HCT116 (cell line): ENCODE results near the gene SERPINI2. TPM values are rescaled to one million over a fixed set of nuclear protein-coding genes. Genes with fewer than 3 reads are reported as not detected.

Experiments
- ATAC-seq: fragments of 200-7000 bp; cut with Tn5 transposase; 2 replicates; pipeline ENCODE4 v1.9.1; 2020; ENCODE audit warnings: mild to moderate bottlenecking, moderate library complexity
- BruUV-seq: library from RNA; stranded (reverse); fragments of 400-500 nt; replicated peaks from 2 replicates; lab custom pipeline; 2021; lab: Mats Ljungman, UMichigan
- CTCF ChIA-PET: fragments of 300-600 bp; sonication (Branson Sonifier 250); formaldehyde crosslinking; loops from one replicate; lab custom pipeline; 2021; ENCODE audit warnings: antibody characterized with exemption; lab: Charles Lee
- POLR2A ChIA-PET: fragments of 300-600, 350-600 bp; sonication (Branson Sonifier 250); formaldehyde crosslinking; loops from one replicate; lab custom pipeline; 2021; ENCODE audit warnings: antibody characterized with exemption; lab: Charles Lee
- RAD21 ChIA-PET, 2 experiments: fragments of 300-600 bp; sonication (Branson Sonifier 250); formaldehyde crosslinking; loops; one replicate each; lab custom pipeline; 2023; ENCODE audit warnings: low total read pairs in 2 of 2; ENCODE audit not compliant: uncharacterized antibody in 2 of 2, unreplicated experiment in 2 of 2, low non-redundant PET in 1 of 2; lab: Charles Lee
- DNase-seq: peaks from one replicate; pipeline ENCODE4 v3.0.0-alpha.2; 2010; ENCODE audit warnings: low read depth, low spot score
- H2AFZ ChIP-seq: fragments of 200-600 bp; shearing (Covaris generic), sonication (generic); 2 replicates; pipeline ENCODE4 v1.6.1; 2017; ENCODE audit warnings: low read depth, mixed run types, mixed read lengths, antibody characterized with exemption, low read length; ENCODE audit not compliant: poor library complexity, severe bottlenecking
- H3K27ac ChIP-seq: 2 replicates; pipeline ENCODE4 v1.5.1; 2012; ENCODE audit warnings: low read depth, low read length
- H3K27me3 ChIP-seq: fragments of 200-600 bp; sonication (generic); 2 replicates; pipeline ENCODE4 v1.6.1; 2016; ENCODE audit warnings: mixed run types, low read length, mixed read lengths; ENCODE audit not compliant: insufficient read depth
- H3K36me3 ChIP-seq, 2 experiments: fragments of 200-500 bp in 1 of 2; fragments of 200-600 bp in 1 of 2; sonication (Bioruptor generic) in 1 of 2; sonication (generic) in 1 of 2; 2 replicates each; pipeline versions ENCODE4 v1.5.1 to v1.6.1; 2014 to 2016; ENCODE audit warnings: low read length in 2 of 2, inconsistent platforms in 1 of 2, mixed read lengths in 1 of 2, mixed run types in 1 of 2; ENCODE audit not compliant: insufficient read depth in 2 of 2, control insufficient read depth in 1 of 2
- H3K4me1 ChIP-seq, 2 experiments: fragments of 200-600 bp in 1 of 2; sonication (generic) in 1 of 2; 2 replicates each; pipeline versions ENCODE4 v1.5.1 to v1.6.1; 2012 to 2017; ENCODE audit warnings: low read length in 2 of 2, inconsistent platforms in 1 of 2, mild to moderate bottlenecking in 1 of 2, mixed read lengths in 1 of 2, mixed run types in 1 of 2, moderate library complexity in 1 of 2; ENCODE audit not compliant: insufficient read depth in 2 of 2, control insufficient read depth in 1 of 2
- H3K4me2 ChIP-seq: fragments of 200-600 bp; sonication (generic); 2 replicates; pipeline ENCODE4 v1.6.1; 2017; ENCODE audit warnings: mixed run types, low read length, mixed read lengths
- H3K4me3 ChIP-seq, 2 experiments: fragments of 200-600 bp in 1 of 2; sonication (generic) in 1 of 2; replicated peaks in 1 of 2; 2 replicates each; pipeline ENCODE4 v1.5.1; 2011 to 2016; ENCODE audit warnings: low read length in 2 of 2, control low read depth in 1 of 2, low read depth in 1 of 2, mild to moderate bottlenecking in 1 of 2, mixed read lengths in 1 of 2, mixed run types in 1 of 2
- H3K79me2 ChIP-seq: fragments of 200-600 bp; sonication (generic); 2 replicates; pipeline ENCODE4 v1.6.1; 2017; ENCODE audit warnings: mild to moderate bottlenecking, mixed run types, low read length, moderate library complexity, mixed read lengths; ENCODE audit not compliant: insufficient read depth
- H3K9ac ChIP-seq: fragments of 200-600 bp; sonication (generic); 2 replicates; pipeline ENCODE4 v1.6.1; 2016; ENCODE audit warnings: low read length, mixed read lengths
- H3K9me2 ChIP-seq: fragments of 200-600 bp; sonication (generic), shearing (Covaris generic); 2 replicates; pipeline ENCODE4 v1.6.1; 2017; ENCODE audit warnings: mixed run types, mild to moderate bottlenecking, moderate library complexity; ENCODE audit not compliant: insufficient read depth
- H3K9me3 ChIP-seq, 2 experiments: fragments of 200-500 bp in 1 of 2; fragments of 200-600 bp in 1 of 2; sonication (Bioruptor generic) in 1 of 2; sonication (generic) in 1 of 2; 2 replicates each; pipeline ENCODE4 v1.6.1; 2014 to 2017; ENCODE audit warnings: low read length in 2 of 2, mixed read lengths in 2 of 2, inconsistent platforms in 1 of 2, low read depth in 1 of 2, mild to moderate bottlenecking in 1 of 2, mixed run types in 1 of 2, moderate library complexity in 1 of 2; ENCODE audit not compliant: control insufficient read depth in 1 of 2, insufficient read depth in 1 of 2
- H4K20me1 ChIP-seq: fragments of 200-600 bp; sonication (generic), shearing (Covaris generic); 2 replicates; pipeline ENCODE4 v1.6.1; 2017; ENCODE audit warnings: mixed run types, mild to moderate bottlenecking, moderate library complexity; ENCODE audit not compliant: insufficient read depth
- CBX3 ChIP-seq: IDR thresholded peaks from 2 replicates; pipeline ENCODE4 v1.6.1; 2012; ENCODE audit warnings: low read depth
- ELF1 ChIP-seq: IDR thresholded peaks from 2 replicates; pipeline ENCODE4 v1.6.1; 2012; ENCODE audit warnings: low read depth, borderline replicate concordance
- FOSL1 ChIP-seq: IDR thresholded peaks from 2 replicates; pipeline ENCODE4 v1.6.1; 2012; ENCODE audit warnings: low read depth
- JUND ChIP-seq: IDR thresholded peaks from 2 replicates; pipeline ENCODE4 v1.6.1; 2012
- POLR2AphosphoS5 ChIP-seq: IDR thresholded peaks from 2 replicates; pipeline ENCODE4 v1.6.1; 2011; ENCODE audit warnings: mild to moderate bottlenecking, low read depth, low read length, moderate library complexity
- RAD21 ChIP-seq: IDR thresholded peaks from 2 replicates; pipeline ENCODE4 v1.6.1; 2012; ENCODE audit warnings: low read depth, mild to moderate bottlenecking
- SRF ChIP-seq: IDR thresholded peaks from 2 replicates; pipeline ENCODE4 v1.6.1; 2012; ENCODE audit warnings: low read depth
- TCF7L2 ChIP-seq: IDR thresholded peaks from 2 replicates; pipeline ENCODE4 v1.7.0; 2011; ENCODE audit warnings: borderline replicate concordance, inconsistent platforms; ENCODE audit not compliant: insufficient read depth, insufficient read length; ENCODE audit errors: extremely low read depth
- intact Hi-C: fragments of 100-400 bp; cut with micrococcal nuclease; formaldehyde crosslinking; loops from 2 replicates; pipeline ENCODE4 v1.10.0; 2022
- total RNA-seq: library from RNA; stranded (reverse); gene quantifications from one replicate; pipeline ENCODE4 v1.2.1, GENCODE V29; 2021; ENCODE audit not compliant: unreplicated experiment
- TF ChIP-seq, protein P1 (sequence below), 3 experiments: fragments of 200-600 bp in 1 of 3; sonication (generic) in 1 of 3; IDR thresholded peaks in 2 of 3; conservative IDR thresholded peaks in 1 of 3; 2 replicates each; pipeline ENCODE4 v1.5.1; 2012 to 2017; ENCODE audit warnings: low read depth in 2 of 3, low read length in 2 of 3, antibody characterized with exemption in 1 of 3, borderline replicate concordance in 1 of 3, control low read depth in 1 of 3, mild to moderate bottlenecking in 1 of 3, mixed read lengths in 1 of 3, mixed run types in 1 of 3, moderate library complexity in 1 of 3; ENCODE audit not compliant: insufficient read depth in 1 of 3

Gene SERPINI2
- total RNA-seq, 1 experiment from 2014 or later: 0.27 TPM

GRCh38 chr3:167493244-167493643 is 19.4 kb upstream of the SERPINI2 start:
- peak; percentile 96 for ATAC-seq

DNA sequence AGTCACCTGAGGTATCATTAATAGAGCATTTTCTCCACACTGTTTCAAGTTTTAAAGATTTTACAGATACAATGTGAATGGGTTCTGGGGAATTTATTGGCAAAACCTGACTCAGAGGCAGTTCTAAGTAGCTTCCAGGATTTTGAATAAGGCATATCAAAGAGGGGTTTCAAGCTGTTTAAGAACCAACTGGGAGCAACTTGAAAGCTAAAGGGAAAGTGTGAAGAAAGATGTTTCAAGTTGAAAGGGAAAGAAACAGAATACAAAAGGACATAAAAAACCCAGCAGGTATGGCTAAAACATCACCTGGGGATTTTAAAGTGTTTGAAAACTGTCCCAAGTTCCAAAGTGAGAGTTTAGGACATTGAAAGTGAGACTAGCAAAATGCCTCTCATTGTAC is 17.8 kb upstream of the SERPINI2 start:
- TF ChIP-seq CBX3 (no peak), FOSL1 (no peak)
- intact Hi-C loops: no loop called here
- RAD21 ChIA-PET: no interaction called here
- no peak overlapping the region for H3K9ac ChIP-seq
- DNase-seq (no peak), ATAC-seq (no peak)
- no peaks in the 10 kb centered on the region for H3K9me3 ChIP-seq
- no peaks in the 10 kb centered on the region for H3K36me3 ChIP-seq
- no peaks in the 10 kb centered on the region for H3K9me2 ChIP-seq
- H3K27ac ChIP-seq: no peak overlapping the region
- no peaks in the 10 kb centered on the region for H4K20me1 ChIP-seq
- no TSS peak for BruUV-seq
- no peak overlapping the region for H3K4me2 ChIP-seq
- CTCF ChIA-PET: no interaction called here
- no peak overlapping the region for H3K4me3 ChIP-seq
- no peak overlapping the region for H2AFZ ChIP-seq
- POLR2A ChIA-PET: interaction anchor here (0.9 kb wide), 1 partner anchor 25 kb away, joined by 3 read pairs; no protein-coding TSS in a partner anchor
- H3K4me1 ChIP-seq: no peaks in the 10 kb centered on the region
- H3K27me3 ChIP-seq: no peaks in the 10 kb centered on the region
- no peaks in the 10 kb centered on the region for H3K79me2 ChIP-seq

More at GRCh38 chr3:167493244-167493643, 19.4 kb upstream of the SERPINI2 start:
- Histone ChIP-seq H3K9me3 (no peaks in the 10 kb centered on the region), H2AFZ (no peak overlapping the region), H3K79me2 (no peaks in the 10 kb centered on the region), H3K27me3 (no peaks in the 10 kb centered on the region), H3K4me2 (no peak overlapping the region), H3K27ac (no peak overlapping the region), H3K9ac (no peak overlapping the region), H3K9me2 (no peaks in the 10 kb centered on the region), H4K20me1 (no peaks in the 10 kb centered on the region), H3K36me3 (no peaks in the 10 kb centered on the region), H3K4me3 (no peak overlapping the region), H3K4me1 (no peaks in the 10 kb centered on the region)
- TF ChIP-seq TCF7L2 (no peak), SRF (no peak), JUND (no peak), RAD21 (peak; percentile 25; the same call in 1 of the 2 replicates), POLR2AphosphoS5 (no peak), ELF1 (no peak)
- TF ChIP-seq, protein P1, sequence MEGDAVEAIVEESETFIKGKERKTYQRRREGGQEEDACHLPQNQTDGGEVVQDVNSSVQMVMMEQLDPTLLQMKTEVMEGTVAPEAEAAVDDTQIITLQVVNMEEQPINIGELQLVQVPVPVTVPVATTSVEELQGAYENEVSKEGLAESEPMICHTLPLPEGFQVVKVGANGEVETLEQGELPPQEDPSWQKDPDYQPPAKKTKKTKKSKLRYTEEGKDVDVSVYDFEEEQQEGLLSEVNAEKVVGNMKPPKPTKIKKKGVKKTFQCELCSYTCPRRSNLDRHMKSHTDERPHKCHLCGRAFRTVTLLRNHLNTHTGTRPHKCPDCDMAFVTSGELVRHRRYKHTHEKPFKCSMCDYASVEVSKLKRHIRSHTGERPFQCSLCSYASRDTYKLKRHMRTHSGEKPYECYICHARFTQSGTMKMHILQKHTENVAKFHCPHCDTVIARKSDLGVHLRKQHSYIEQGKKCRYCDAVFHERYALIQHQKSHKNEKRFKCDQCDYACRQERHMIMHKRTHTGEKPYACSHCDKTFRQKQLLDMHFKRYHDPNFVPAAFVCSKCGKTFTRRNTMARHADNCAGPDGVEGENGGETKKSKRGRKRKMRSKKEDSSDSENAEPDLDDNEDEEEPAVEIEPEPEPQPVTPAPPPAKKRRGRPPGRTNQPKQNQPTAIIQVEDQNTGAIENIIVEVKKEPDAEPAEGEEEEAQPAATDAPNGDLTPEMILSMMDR (IDR thresholded peaks at IDR 0.05 in 2 of 3, conservative IDR thresholded peaks at IDR 0.05 in 1 of 3; ENCODE audit: borderline replicate concordance in 1 of 3, insufficient read depth in 1 of 3, low read depth in 2 of 3, low read length in 2 of 3): peak; percentile 84 to 92 (median 90)
- ChIA-PET CTCF (interaction anchor here (0.7 kb wide), 1 partner anchor 10 kb away, joined by 3 read pairs; no protein-coding TSS in a partner anchor), POLR2A (no interaction called here), RAD21 (no interaction called here)
- BruUV-seq: no TSS peak
- peak; percentile 36 for DNase-seq
- intact Hi-C loops: no loop called here
